ENCODE results near the gene MORN5.

- no peak for TF ChIP-seq CTCF (IDR thresholded peaks at IDR 0.05 in 8 of 11, conservative IDR thresholded peaks at IDR 0.05 in 3 of 11)
- no peak for TF ChIP-seq POLR2A (IDR thresholded peaks at IDR 0.05)
- TF ChIP-seq POLR2AphosphoS5 (IDR thresholded peaks at IDR 0.05), result no peak
Observed at GRCh38 chr9:122129969-122130368, 29.7 kb upstream of the MORN5 start.

Data from spleen (tissue), 7 donors.